ENCODE measurements around the gene RTF1. TPM values are rescaled to one million over a fixed set of nuclear protein-coding genes. Genes with fewer than 3 reads are reported as not detected.
"Not testable (repeated sequence)": the region's sequence is repeated elsewhere in the genome, so short reads cannot be mapped to it uniquely, and the experiment has no call there.

The RTF1 gene
- total RNA-seq, 1 experiment from 2014 or later = 49.5 TPM

DNA sequence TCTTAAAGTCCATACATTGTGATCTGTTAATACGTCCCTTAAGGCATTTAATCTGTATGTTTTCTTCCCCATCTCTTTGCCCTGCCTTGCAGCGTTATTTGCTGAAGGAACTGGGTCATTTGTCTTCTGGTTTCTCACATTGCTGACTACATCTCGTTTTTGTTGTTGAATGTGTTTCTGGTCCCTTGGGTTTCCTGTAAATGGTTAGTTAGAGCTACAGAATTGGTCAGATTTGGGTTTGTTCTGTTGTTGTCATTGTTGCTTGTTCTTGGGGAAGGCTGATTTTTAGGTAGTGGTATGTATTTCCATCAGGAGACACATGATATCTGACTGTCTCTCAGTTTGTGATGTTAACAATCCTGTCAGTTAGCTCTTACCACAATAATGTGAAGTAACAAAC, 49.8 kb downstream of the RTF1 start:
- Histone ChIP-seq H2BK120ac (ENCODE audit: low read depth, low read length, poor library complexity, severe bottlenecking) (no peak overlapping the region), H2AK5ac (ENCODE audit: insufficient read length, low read length) (no peak overlapping the region), H3K4ac (ENCODE audit: low read depth, low read length) (no peak overlapping the region), H3K23me2 (ENCODE audit: insufficient read length, low read depth, low read length, poor library complexity, severe bottlenecking) (no peaks in the 10 kb centered on the region), H2BK20ac (ENCODE audit: low read depth, low read length, poor library complexity, severe bottlenecking) (no peak overlapping the region), H4K91ac (ENCODE audit: insufficient read length, low read depth, low read length) (no peak overlapping the region), H3K18ac (ENCODE audit: insufficient read length, low read depth, low read length) (no peak overlapping the region), H3K27ac (ENCODE audit: insufficient read length, low read depth, low read length) (no peak overlapping the region), H3K4me2 (ENCODE audit: insufficient read depth, insufficient read length, low read length) (no peak overlapping the region), H3K79me2 (ENCODE audit: insufficient read depth, low read length) (no peaks in the 10 kb centered on the region), H3K79me1 (ENCODE audit: insufficient read depth, low read depth, low read length, poor library complexity, severe bottlenecking) (no peaks in the 10 kb centered on the region), H2BK15ac (ENCODE audit: low read depth, low read length) (no peak overlapping the region), H3K14ac (ENCODE audit: insufficient read depth, low read length) (no peak overlapping the region), H3K23ac (ENCODE audit: insufficient read length, low read depth, low read length) (no peak overlapping the region), H4K5ac (ENCODE audit: insufficient read length, low read depth, low read length) (no peak overlapping the region), H4K20me1 (ENCODE audit: control insufficient read depth, insufficient read depth, insufficient read length) (no peaks in the 10 kb centered on the region), H2BK5ac (ENCODE audit: insufficient read length, low read length) (no peak overlapping the region), H3K56ac (ENCODE audit: insufficient read length, low read depth, low read length) (no peak overlapping the region), H3T11ph (ENCODE audit: low read length) (no peak overlapping the region), H2BK12ac (ENCODE audit: insufficient read length, low read depth, low read length) (no peak overlapping the region), H2AFZ (ENCODE audit: low read length) (no peak overlapping the region), H3K9me3 (ENCODE audit: control insufficient read depth, low read depth, low read length) (no peaks in the 10 kb centered on the region), H3K27me3 (ENCODE audit: insufficient read depth, low read length) (no peaks in the 10 kb centered on the region), H3K4me1 (ENCODE audit: insufficient read depth, low read length) (no peaks in the 10 kb centered on the region), H3K9ac (ENCODE audit: extremely low read depth, insufficient read length, low read length) (no peak overlapping the region), H4K8ac (replicated peaks; ENCODE audit: insufficient read length, low read depth, low read length) (no peak overlapping the region)
- WGBS (ENCODE audit: extremely low coverage, insufficient read length, low lambda C conversion rate) = no CpG with 5 or more reads among the region's 3 CpGs
- Mint-ChIP-seq H3K36me3 (ENCODE audit: insufficient read depth in 1 of 3, low read depth in 3 of 3) (peaks cover 44 to 81% (median 77%) of the 10 kb centered on the region in 3 experiments; a peak in 6 of 7 replicates), H3K4me3 (no peak overlapping the region), H3K4me1 (no peaks in the 10 kb centered on the region), H3K27ac (no peak overlapping the region), H3K9me3 (no peaks in the 10 kb centered on the region), H3K27me3 (ENCODE audit: low read depth) (no peaks in the 10 kb centered on the region)
- TF ChIP-seq CTCF (conservative IDR thresholded peaks at IDR 0.05) = no peak
- no peak for DNase-seq

- not testable (repeated sequence) for H3K27ac Mint-ChIP-seq
These were observed 52.7 kb downstream of the RTF1 start for GRCh38 chr15:41469644-41470043.

More at GRCh38 chr15:41469644-41470043, 52.7 kb downstream of the RTF1 start:
- not testable (repeated sequence) for H4K8ac ChIP-seq (replicated peaks; ENCODE audit: insufficient read length, low read depth, low read length); H3K79me2 ChIP-seq (ENCODE audit: insufficient read depth, low read length); H3K56ac ChIP-seq (ENCODE audit: insufficient read length, low read depth, low read length); H2BK12ac ChIP-seq (ENCODE audit: insufficient read length, low read depth, low read length); H4K5ac ChIP-seq (ENCODE audit: insufficient read length, low read depth, low read length); H2BK20ac ChIP-seq (ENCODE audit: low read depth, low read length, poor library complexity, severe bottlenecking); H3K9me3 Mint-ChIP-seq; H3K4me1 Mint-ChIP-seq; H3T11ph ChIP-seq (ENCODE audit: low read length); H3K79me1 ChIP-seq (ENCODE audit: insufficient read depth, low read depth, low read length, poor library complexity, severe bottlenecking); H2AFZ ChIP-seq (ENCODE audit: low read length); H3K14ac ChIP-seq (ENCODE audit: insufficient read depth, low read length); H3K9me3 ChIP-seq (ENCODE audit: control insufficient read depth, low read depth, low read length); H3K27ac ChIP-seq (ENCODE audit: insufficient read length, low read depth, low read length); DNase-seq; H2AK5ac ChIP-seq (ENCODE audit: insufficient read length, low read length); H2BK5ac ChIP-seq (ENCODE audit: insufficient read length, low read length); H3K4me2 ChIP-seq (ENCODE audit: insufficient read depth, insufficient read length, low read length); H3K9ac ChIP-seq (ENCODE audit: extremely low read depth, insufficient read length, low read length); H2BK120ac ChIP-seq (ENCODE audit: low read depth, low read length, poor library complexity, severe bottlenecking); H3K27me3 Mint-ChIP-seq (ENCODE audit: low read depth); H3K4me1 ChIP-seq (ENCODE audit: insufficient read depth, low read length); H2BK15ac ChIP-seq (ENCODE audit: low read depth, low read length); H3K18ac ChIP-seq (ENCODE audit: insufficient read length, low read depth, low read length); H3K23ac ChIP-seq (ENCODE audit: insufficient read length, low read depth, low read length); H3K27me3 ChIP-seq (ENCODE audit: insufficient read depth, low read length); H3K23me2 ChIP-seq (ENCODE audit: insufficient read length, low read depth, low read length, poor library complexity, severe bottlenecking); H4K20me1 ChIP-seq (ENCODE audit: control insufficient read depth, insufficient read depth, insufficient read length); H4K91ac ChIP-seq (ENCODE audit: insufficient read length, low read depth, low read length); H3K4ac ChIP-seq (ENCODE audit: low read depth, low read length)
- peaks cover 48 to 76% (median 76%) of the 10 kb centered on the region in 3 experiments; a peak in 6 of 7 replicates for H3K36me3 Mint-ChIP-seq (ENCODE audit: insufficient read depth in 1 of 3, low read depth in 3 of 3)
- H3K4me3 Mint-ChIP-seq = 0 out of 5 replicates have a peak overlapping the region, but pooled peaks of 1 of the 2 experiments have one; percentile 10
- no CpG with 5 or more reads among the region's 6 CpGs for whole genome bisulfite sequencing (ENCODE audit: extremely low coverage, insufficient read length, low lambda C conversion rate)
